Measurements from ENCODE around the gene MACROD2. TPM values are rescaled to one million over a fixed set of nuclear protein-coding genes. Genes with fewer than 3 reads are reported as not detected.

Gene MACROD2
- total RNA-seq, 1 donor from 2014 or later = 0.23 TPM

- no peak for TF ChIP-seq CTCF (conservative IDR thresholded peaks at IDR 0.05; ENCODE audit: low read depth, low read length)
- no peak for DNase-seq (ENCODE audit: low read depth)
- H3K4me3 ChIP-seq (ENCODE audit: low read depth, low read length) = no peak overlapping the region
Observed at GRCh38 chr20:16059841-16060240, 2064.5 kb downstream of the MACROD2 start.

DNA sequence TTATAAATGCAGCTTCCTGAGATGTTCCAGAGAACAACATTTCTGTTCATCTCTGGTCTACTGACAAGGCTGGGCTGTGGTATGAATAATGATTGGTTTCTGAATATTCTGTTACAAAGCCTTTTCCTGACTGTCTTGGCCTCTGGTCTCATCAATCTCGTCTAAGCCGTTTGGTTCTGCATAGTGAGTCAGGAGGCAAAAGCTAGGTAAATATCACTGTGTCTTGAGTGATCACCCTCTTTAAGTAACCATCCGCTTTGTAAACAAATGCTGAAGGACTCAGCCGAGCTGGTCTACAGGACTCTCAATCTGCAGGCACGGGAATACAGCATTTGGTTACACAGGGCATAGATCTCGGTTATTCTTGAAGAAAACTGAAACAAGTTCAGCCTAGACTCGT lies 2066.0 kb downstream of the MACROD2 start:
- no peak for TF ChIP-seq CTCF (conservative IDR thresholded peaks at IDR 0.05; ENCODE audit: low read depth, low read length)
- DNase-seq (ENCODE audit: low read depth) = no peak
- no peak overlapping the region for H3K4me3 ChIP-seq (ENCODE audit: low read depth, low read length)

DNA sequence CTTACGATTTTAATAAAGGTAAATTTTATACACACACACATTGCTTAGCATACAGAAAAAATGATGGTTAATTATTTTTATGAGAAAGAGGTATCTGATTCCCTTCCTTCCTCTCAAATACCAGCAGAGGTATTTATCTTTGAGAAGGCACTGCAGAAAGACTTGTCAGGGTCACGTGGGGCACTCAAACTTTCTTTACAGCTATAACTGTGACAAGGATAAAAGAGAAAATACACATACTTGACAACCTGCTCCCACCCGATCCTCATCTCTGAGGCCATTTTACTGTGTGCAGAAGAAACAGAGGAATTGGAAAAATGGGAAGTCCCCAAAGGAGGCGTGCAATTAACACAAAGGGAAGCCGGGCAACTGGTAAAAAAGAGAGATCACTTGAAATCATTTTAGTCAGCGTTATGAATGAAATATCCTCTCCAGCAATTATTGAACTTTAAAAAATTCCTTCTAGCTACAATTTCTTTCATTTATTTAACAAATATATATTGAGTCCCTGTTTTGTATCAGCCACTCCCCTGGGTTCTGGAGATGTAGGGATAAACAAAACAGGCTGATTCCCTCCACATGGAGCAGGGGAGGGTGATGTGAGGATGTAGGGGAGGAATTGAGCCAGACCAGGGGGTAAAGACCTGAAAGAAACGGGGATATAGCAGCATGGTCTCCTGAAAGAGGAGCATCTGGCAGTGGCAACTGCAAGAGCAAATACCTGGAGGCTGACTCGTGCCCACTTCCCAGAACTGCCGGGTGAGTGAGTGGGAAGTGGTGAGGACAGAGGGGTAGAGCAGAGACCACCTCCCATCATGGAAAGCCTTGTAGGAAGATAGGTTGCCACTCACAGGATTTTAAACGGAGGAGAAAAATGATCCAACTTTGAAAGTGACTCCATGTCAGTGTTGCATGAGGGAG lies 2067.6 kb downstream of the MACROD2 start:
- no peak overlapping the region for H3K4me3 ChIP-seq (ENCODE audit: low read depth, low read length)
- no peak for TF ChIP-seq CTCF (conservative IDR thresholded peaks at IDR 0.05; ENCODE audit: low read depth, low read length)
- no peak for DNase-seq (ENCODE audit: low read depth)

- DNase-seq (ENCODE audit: low read depth) = no peak
- no peak overlapping the region for H3K4me3 ChIP-seq (ENCODE audit: low read depth, low read length)
- no peak for TF ChIP-seq CTCF (conservative IDR thresholded peaks at IDR 0.05; ENCODE audit: low read depth, low read length)
Observed at GRCh38 chr20:16063881-16064280, 2068.6 kb downstream of the MACROD2 start.

GRCh38 chr20:16064989-16065707 lies 2069.8 kb downstream of the MACROD2 start:
- no peak for DNase-seq (ENCODE audit: low read depth)
- H3K4me3 ChIP-seq (ENCODE audit: low read depth, low read length) = no peak overlapping the region
- TF ChIP-seq CTCF (conservative IDR thresholded peaks at IDR 0.05; ENCODE audit: low read depth, low read length) = no peak

DNA sequence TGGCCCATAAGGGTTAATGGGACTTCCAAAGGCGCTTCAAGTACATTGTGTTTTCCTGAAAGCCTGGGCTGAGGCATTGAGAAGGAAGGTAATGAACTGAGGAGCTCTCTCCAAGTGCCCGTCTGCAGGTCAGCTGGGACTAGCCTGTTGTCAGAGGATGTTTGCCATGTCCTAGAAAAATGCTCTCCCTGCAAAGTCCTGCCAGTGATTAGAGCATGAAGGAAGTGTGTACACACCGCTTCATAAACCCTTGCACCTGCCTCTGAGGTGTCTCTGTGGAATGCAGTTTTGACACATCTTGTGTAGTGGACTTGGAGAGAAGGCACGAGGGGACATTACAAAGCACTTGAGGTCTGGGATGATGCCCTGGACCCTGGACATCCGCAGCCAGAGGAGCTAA lies 2071.3 kb downstream of the MACROD2 start:
- TF ChIP-seq CTCF (conservative IDR thresholded peaks at IDR 0.05; ENCODE audit: low read depth, low read length) = no peak
- no peak overlapping the region for H3K4me3 ChIP-seq (ENCODE audit: low read depth, low read length)
- no peak for DNase-seq (ENCODE audit: low read depth)

Measured in epithelial cell of proximal tubule (primary cell).